ENCODE results near the gene RYR2. TPM values are rescaled to one million over a fixed set of nuclear protein-coding genes. Genes with fewer than 3 reads are reported as not detected.

The RYR2 gene
- total and polyA plus RNA-seq, 2 experiments from 2014 or later = 0.50 to 0.95 TPM

DNA sequence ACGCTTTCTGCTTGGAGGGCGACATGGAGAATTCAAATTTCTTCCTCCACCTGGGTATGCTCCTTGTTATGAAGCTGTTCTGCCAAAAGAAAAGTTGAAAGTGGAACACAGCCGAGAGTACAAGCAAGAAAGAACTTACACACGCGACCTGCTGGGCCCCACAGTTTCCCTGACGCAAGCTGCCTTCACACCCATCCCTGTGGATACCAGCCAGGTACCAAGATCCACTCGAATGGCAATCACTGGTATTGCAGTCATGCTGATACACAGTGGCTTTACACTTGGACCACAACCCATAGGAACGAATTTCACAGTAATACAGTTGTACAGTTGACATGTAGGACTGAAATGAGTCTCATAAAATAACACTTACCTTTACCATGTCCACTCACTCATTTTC lies 461.3 kb downstream of the RYR2 start:
- Histone ChIP-seq H3K9me3 (ENCODE audit: low read depth) (no peaks in the 10 kb centered on the region), H3K4me3 (no peak overlapping the region), H3K4me2 (no peak overlapping the region), H3K9me2 (replicated peaks; ENCODE audit: insufficient read depth) (no peaks in the 10 kb centered on the region), H3K79me2 (no peaks in the 10 kb centered on the region), H3K4me1 (ENCODE audit: insufficient read depth) (no peaks in the 10 kb centered on the region), H3K27me3 (no peaks in the 10 kb centered on the region), H4K20me1 (ENCODE audit: insufficient read depth, poor library complexity, severe bottlenecking) (no peaks in the 10 kb centered on the region), H3K27ac (no peak overlapping the region), H3K36me3 (replicated peaks; ENCODE audit: insufficient read depth, low read depth) (no peaks in the 10 kb centered on the region), H2AFZ (no peak overlapping the region)
- no peak for DNase-seq (ENCODE audit: low spot score)
- WGBS (ENCODE audit: low lambda C conversion rate, missing lambda C conversion rate) = 92% methylated on average over 8 of the region's 8 CpGs
- TF ChIP-seq EZH2 (IDR thresholded peaks at IDR 0.05; ENCODE audit: borderline replicate concordance) (no peak), EZH2phosphoT487 (IDR thresholded peaks at IDR 0.05; ENCODE audit: low read depth, severe bottlenecking, unreplicated experiment) (no peak)
- TF ChIP-seq, protein P1, sequence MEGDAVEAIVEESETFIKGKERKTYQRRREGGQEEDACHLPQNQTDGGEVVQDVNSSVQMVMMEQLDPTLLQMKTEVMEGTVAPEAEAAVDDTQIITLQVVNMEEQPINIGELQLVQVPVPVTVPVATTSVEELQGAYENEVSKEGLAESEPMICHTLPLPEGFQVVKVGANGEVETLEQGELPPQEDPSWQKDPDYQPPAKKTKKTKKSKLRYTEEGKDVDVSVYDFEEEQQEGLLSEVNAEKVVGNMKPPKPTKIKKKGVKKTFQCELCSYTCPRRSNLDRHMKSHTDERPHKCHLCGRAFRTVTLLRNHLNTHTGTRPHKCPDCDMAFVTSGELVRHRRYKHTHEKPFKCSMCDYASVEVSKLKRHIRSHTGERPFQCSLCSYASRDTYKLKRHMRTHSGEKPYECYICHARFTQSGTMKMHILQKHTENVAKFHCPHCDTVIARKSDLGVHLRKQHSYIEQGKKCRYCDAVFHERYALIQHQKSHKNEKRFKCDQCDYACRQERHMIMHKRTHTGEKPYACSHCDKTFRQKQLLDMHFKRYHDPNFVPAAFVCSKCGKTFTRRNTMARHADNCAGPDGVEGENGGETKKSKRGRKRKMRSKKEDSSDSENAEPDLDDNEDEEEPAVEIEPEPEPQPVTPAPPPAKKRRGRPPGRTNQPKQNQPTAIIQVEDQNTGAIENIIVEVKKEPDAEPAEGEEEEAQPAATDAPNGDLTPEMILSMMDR (IDR thresholded peaks at IDR 0.05; ENCODE audit: poor library complexity) = no peak

DNA sequence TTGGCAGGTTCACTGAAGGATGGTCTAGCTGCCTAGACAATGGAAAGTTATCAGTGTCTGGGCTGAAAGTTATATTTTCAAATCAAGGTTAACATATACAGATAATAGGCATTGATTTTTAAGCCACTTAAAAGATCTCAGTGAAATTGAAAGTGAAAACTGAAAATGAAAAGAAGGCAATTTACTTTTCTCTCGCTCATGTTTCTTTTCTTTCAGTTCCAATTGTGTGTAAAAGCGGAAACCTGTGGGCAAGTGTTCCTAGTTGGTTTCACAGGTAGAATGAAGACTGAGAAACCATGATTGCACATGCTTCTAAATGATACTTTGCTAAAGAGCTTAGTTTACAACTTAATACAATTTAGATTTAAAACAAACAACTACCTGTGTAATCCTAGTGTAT lies 465.0 kb downstream of the RYR2 start:
- DNase-seq (ENCODE audit: low spot score) = no peak
- Histone ChIP-seq H3K4me2 (no peak overlapping the region), H2AFZ (no peak overlapping the region), H3K36me3 (replicated peaks; ENCODE audit: insufficient read depth, low read depth) (no peaks in the 10 kb centered on the region), H4K20me1 (ENCODE audit: insufficient read depth, poor library complexity, severe bottlenecking) (no peaks in the 10 kb centered on the region), H3K27me3 (no peaks in the 10 kb centered on the region), H3K9me3 (ENCODE audit: low read depth) (no peaks in the 10 kb centered on the region), H3K27ac (no peak overlapping the region), H3K9me2 (replicated peaks; ENCODE audit: insufficient read depth) (no peaks in the 10 kb centered on the region), H3K79me2 (no peaks in the 10 kb centered on the region), H3K4me3 (no peak overlapping the region), H3K4me1 (ENCODE audit: insufficient read depth) (no peaks in the 10 kb centered on the region)
- 93% methylated on average over 2 of the region's 2 CpGs for WGBS (ENCODE audit: low lambda C conversion rate, missing lambda C conversion rate)
- no peak for TF ChIP-seq EZH2 (IDR thresholded peaks at IDR 0.05; ENCODE audit: borderline replicate concordance)
- TF ChIP-seq, protein P1 (IDR thresholded peaks at IDR 0.05; ENCODE audit: poor library complexity) = no peak
- no peak for TF ChIP-seq EZH2phosphoT487 (IDR thresholded peaks at IDR 0.05; ENCODE audit: low read depth, severe bottlenecking, unreplicated experiment)

DNA sequence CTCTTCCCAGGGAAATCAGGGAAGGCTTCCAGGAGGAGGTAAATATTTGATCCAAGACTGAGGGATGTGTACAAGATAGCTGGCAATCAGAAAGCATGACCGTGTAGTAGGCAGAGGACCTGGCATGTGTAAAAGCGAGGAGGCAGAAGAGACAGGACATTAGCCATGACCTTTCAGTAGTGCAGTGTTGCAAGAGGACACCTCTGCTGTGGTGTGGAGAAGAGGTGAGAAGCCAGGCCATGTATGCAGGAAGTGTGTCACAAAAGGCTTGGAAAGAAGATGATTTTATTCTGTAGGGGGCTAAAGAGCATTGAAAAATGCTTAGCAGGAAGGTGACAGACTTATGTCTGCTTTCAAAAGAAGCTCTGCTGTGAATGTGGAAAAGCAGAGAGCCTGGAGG lies 467.8 kb downstream of the RYR2 start:
- H4K20me1 ChIP-seq (ENCODE audit: insufficient read depth, poor library complexity, severe bottlenecking) = no peaks in the 10 kb centered on the region
- no peaks in the 10 kb centered on the region for H3K4me1 ChIP-seq (ENCODE audit: insufficient read depth)
- no peaks in the 10 kb centered on the region for H3K36me3 ChIP-seq (replicated peaks; ENCODE audit: insufficient read depth, low read depth)
- H2AFZ ChIP-seq = no peak overlapping the region
- H3K4me3 ChIP-seq = no peak overlapping the region
- H3K9me2 ChIP-seq (replicated peaks; ENCODE audit: insufficient read depth) = no peaks in the 10 kb centered on the region
- 72% methylated on average over 2 of the region's 2 CpGs for WGBS (ENCODE audit: low lambda C conversion rate, missing lambda C conversion rate)
- no peaks in the 10 kb centered on the region for H3K27me3 ChIP-seq
- H3K4me2 ChIP-seq = no peak overlapping the region
- H3K9me3 ChIP-seq (ENCODE audit: low read depth) = no peaks in the 10 kb centered on the region
- no peak for DNase-seq (ENCODE audit: low spot score)
- no peaks in the 10 kb centered on the region for H3K79me2 ChIP-seq
- no peak overlapping the region for H3K27ac ChIP-seq
- TF ChIP-seq EZH2 (IDR thresholded peaks at IDR 0.05; ENCODE audit: borderline replicate concordance) = no peak
- TF ChIP-seq, protein P1 (IDR thresholded peaks at IDR 0.05; ENCODE audit: poor library complexity) = no peak
- TF ChIP-seq EZH2phosphoT487 (IDR thresholded peaks at IDR 0.05; ENCODE audit: low read depth, severe bottlenecking, unreplicated experiment) = no peak

DNA sequence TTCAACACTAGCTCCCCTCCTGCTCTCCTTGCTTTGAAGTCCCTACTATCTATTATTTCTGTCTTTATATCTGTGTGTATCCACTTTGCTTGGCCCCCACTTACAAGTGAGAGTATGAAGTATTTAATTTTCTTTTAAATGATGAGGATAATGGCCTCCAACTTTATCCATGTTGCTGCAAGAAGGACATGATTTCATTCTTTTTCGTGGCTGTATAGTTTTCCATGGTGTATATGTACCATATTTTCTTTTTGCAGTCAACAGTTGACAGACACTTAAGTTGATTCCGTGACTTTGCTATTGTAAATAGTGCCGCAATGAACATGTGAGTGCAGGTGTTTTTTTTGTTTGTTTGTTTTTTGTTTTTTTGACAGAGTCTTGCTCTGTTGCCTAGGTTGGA lies 483.1 kb downstream of the RYR2 start:
- H3K4me1 ChIP-seq (ENCODE audit: insufficient read depth) = no peaks in the 10 kb centered on the region
- H4K20me1 ChIP-seq (ENCODE audit: insufficient read depth, poor library complexity, severe bottlenecking) = no peaks in the 10 kb centered on the region
- TF ChIP-seq, protein P1 (IDR thresholded peaks at IDR 0.05; ENCODE audit: poor library complexity) = no peak
- no peak overlapping the region for H3K4me3 ChIP-seq
- H3K79me2 ChIP-seq = no peaks in the 10 kb centered on the region
- no peaks in the 10 kb centered on the region for H3K27me3 ChIP-seq
- no peaks in the 10 kb centered on the region for H3K9me3 ChIP-seq (ENCODE audit: low read depth)
- H3K27ac ChIP-seq = no peak overlapping the region
- H3K36me3 ChIP-seq (replicated peaks; ENCODE audit: insufficient read depth, low read depth) = no peaks in the 10 kb centered on the region
- WGBS (ENCODE audit: low lambda C conversion rate, missing lambda C conversion rate) = 84% methylated on average over 3 of the region's 3 CpGs
- DNase-seq (ENCODE audit: low spot score) = no peak
- H2AFZ ChIP-seq = no peak overlapping the region
- H3K4me2 ChIP-seq = no peak overlapping the region
- no peaks in the 10 kb centered on the region for H3K9me2 ChIP-seq (replicated peaks; ENCODE audit: insufficient read depth)

All from hepatocyte (in vitro differentiated cells).